Ishikawa (cell line): ENCODE results near the gene LAMA1.

Source experiments
- CEBPB ChIP-seq: IDR thresholded peaks from 2 replicates; pipeline ENCODE4 v1.6.1; 2012
- MAX ChIP-seq: IDR thresholded peaks from 2 replicates; pipeline ENCODE4 v1.6.1; 2012
- RAD21 ChIP-seq: IDR thresholded peaks from 2 replicates; pipeline ENCODE4 v1.6.1; 2012; ENCODE audit warnings: low read depth
- REST ChIP-seq: IDR thresholded peaks from 2 replicates; pipeline ENCODE4 v1.6.1; 2012; ENCODE audit warnings: low read depth, mild to moderate bottlenecking
- TAF1 ChIP-seq: IDR thresholded peaks from 2 replicates; pipeline ENCODE4 v1.6.1; 2012; ENCODE audit warnings: low read depth, mild to moderate bottlenecking
- TCF12 ChIP-seq: IDR thresholded peaks from 2 replicates; pipeline ENCODE4 v1.6.1; 2012; ENCODE audit warnings: low read depth
- YY1 ChIP-seq: IDR thresholded peaks from 2 replicates; pipeline ENCODE4 v1.6.1; 2012; ENCODE audit warnings: low read depth
- ZBTB7A ChIP-seq: IDR thresholded peaks from 2 replicates; pipeline ENCODE4 v1.6.1; 2012; ENCODE audit warnings: low read depth
- TF ChIP-seq, protein P1 (sequence below): IDR thresholded peaks from 2 replicates; pipeline ENCODE4 v1.6.1; 2012

- TF ChIP-seq REST (no peak), RAD21 (no peak), TCF12 (no peak), CEBPB (no peak), YY1 (no peak), MAX (no peak), TAF1 (no peak), ZBTB7A (no peak)
- TF ChIP-seq, protein P1, sequence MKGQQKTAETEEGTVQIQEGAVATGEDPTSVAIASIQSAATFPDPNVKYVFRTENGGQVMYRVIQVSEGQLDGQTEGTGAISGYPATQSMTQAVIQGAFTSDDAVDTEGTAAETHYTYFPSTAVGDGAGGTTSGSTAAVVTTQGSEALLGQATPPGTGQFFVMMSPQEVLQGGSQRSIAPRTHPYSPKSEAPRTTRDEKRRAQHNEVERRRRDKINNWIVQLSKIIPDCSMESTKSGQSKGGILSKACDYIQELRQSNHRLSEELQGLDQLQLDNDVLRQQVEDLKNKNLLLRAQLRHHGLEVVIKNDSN: no peak
Observed at GRCh38 chr18:6976935-6977334, 140.7 kb downstream of the LAMA1 start.
